Testis (tissue), 2 donors: Measurements from ENCODE around the gene RC3H2.

Source experiments
- POLR2A ChIP-seq: fragments of 450-650 bp; IDR thresholded peaks from one replicate; pipeline ENCODE4 v1.6.1; 2017; ENCODE audit warnings: antibody characterized with exemption, mild to moderate bottlenecking, moderate library complexity
- TF ChIP-seq, protein P1 (sequence below), 3 experiments: fragments of 450-650 bp in 2 of 3; fragments of 200-600 bp in 1 of 3; sonication (generic) in 1 of 3; IDR thresholded peaks; one replicate each; pipeline ENCODE4 v1.5.1; 2016 to 2019; ENCODE audit warnings: antibody characterized with exemption in 3 of 3, mild to moderate bottlenecking in 2 of 3, moderate library complexity in 1 of 3

- TF ChIP-seq, protein P1, sequence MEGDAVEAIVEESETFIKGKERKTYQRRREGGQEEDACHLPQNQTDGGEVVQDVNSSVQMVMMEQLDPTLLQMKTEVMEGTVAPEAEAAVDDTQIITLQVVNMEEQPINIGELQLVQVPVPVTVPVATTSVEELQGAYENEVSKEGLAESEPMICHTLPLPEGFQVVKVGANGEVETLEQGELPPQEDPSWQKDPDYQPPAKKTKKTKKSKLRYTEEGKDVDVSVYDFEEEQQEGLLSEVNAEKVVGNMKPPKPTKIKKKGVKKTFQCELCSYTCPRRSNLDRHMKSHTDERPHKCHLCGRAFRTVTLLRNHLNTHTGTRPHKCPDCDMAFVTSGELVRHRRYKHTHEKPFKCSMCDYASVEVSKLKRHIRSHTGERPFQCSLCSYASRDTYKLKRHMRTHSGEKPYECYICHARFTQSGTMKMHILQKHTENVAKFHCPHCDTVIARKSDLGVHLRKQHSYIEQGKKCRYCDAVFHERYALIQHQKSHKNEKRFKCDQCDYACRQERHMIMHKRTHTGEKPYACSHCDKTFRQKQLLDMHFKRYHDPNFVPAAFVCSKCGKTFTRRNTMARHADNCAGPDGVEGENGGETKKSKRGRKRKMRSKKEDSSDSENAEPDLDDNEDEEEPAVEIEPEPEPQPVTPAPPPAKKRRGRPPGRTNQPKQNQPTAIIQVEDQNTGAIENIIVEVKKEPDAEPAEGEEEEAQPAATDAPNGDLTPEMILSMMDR (IDR thresholded peaks at IDR 0.05) = no peak
- TF ChIP-seq POLR2A = no peak
Observed at GRCh38 chr9:122940749-122941581, 35.8 kb upstream of the RC3H2 start, which contains the start of gene RABGAP1.
